NCI-H774 (cell line): ENCODE measurements around the gene AGAP1.

Source experiments
- DNase-seq: peaks from one replicate; lab custom pipeline; 2025; lab: John Stamatoyannopoulos, UW

Gene AGAP1

GRCh38 chr2:235870515-235870914 lies 376.7 kb downstream of the AGAP1 start:
- no peak for DNase-seq

- no peak for DNase-seq
Measured at GRCh38 chr2:235876099-235876679, 382.3 kb downstream of the AGAP1 start.

- no peak for DNase-seq
Measured at GRCh38 chr2:235877275-235877802, 383.5 kb downstream of the AGAP1 start.

DNA sequence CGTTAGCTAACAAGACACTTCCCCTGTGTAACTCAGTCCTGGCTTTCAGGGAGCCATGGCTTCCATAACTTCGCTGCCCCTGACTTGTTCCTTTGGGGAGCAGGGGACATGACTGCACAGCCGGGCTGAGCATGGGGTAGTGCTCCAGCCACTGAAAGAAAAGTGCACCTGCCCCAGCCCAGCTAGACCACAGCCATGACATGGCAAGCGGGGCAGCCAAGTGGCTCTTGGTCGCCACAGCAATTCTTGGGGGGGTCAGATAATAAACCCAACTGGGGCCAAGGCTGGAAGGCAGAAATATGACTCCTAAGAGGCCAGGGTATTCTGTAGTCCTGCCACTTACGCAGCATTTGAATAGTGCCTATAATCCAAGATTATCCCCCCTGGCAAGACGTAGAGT lies 385.3 kb downstream of the AGAP1 start:
- DNase-seq: no peak

DNA sequence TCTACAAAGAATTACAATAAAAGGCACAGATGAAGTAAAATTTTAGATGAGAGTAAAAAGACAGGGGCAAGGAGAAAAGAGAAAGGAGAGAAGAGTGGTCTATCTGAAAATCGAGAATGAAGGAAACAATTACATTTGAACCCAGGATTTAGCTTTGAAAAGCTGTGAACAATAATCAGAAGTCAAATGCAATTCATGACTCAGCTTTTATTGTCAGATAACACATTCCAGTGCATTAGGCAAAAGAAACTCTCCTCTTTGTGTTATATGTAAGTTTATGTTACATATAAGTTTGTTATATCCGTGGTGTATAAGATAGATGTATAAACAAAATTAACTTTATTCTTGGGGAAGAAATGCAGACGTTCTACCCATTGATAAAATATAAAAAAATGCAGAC lies 389.8 kb downstream of the AGAP1 start:
- DNase-seq: no peak

DNA sequence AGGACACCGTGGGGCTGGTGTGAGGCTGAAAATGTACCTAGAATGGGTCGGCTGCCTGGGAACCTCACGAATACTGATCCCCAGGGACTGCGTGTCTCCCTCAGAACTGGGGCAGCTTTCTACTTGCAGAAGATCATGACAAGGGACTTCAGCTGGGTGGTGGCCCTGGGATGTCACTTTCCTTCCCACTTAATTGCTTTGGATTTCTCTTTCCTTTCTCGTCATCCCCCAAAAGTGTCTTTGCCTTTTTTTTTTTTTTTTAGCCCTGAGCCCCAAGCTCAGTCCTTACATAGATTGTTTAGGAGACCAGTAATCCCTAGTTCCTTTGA lies 395.4 kb downstream of the AGAP1 start:
- no peak for DNase-seq

DNA sequence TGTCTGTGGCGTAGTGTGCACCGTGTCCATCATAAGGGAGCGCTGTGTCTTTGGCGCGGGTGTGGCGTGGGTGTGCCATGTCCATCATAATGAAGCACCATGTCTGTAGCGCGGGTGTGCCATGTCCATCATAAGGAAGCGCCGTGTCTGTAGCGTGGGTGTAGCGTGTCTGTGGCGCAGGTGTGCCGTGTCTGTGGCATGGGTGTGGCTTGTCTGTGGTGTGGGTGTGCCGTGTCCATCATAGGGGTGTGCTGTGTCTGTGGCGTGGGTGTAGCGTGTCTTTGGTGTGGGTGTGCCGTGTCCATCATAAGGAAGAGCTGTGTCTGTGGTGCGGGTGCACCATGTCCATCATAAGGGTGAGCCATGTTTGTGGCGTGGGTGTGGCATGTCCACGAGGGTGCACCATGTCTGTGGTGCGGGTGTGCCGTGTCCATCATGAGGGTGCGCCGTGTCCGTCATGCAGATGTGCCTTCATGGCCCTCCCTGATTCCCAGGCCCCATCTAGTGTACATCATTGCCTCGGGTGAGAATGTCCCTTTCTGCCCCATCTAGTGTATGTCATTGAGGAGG lies 399.4 kb downstream of the AGAP1 start:
- no peak for DNase-seq

DNA sequence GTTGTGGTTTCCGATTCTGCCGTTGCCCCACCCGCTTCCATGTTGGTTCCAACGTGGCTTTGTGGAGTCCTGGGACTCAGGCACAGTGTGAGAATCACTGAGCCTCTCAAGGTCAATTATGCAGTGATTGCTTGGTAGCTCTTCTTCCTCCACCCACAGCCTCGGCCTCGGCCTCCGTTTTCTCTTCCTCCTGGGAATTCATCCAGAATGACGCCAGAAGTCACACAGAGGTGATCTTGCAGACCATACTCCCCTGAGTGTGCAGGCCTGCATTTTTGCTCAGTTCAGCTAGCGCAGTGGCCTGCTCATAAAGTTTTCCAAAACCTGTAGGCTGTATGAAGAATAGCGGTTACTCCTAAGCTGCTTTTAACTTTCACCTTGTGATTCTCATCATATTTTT lies 401.0 kb downstream of the AGAP1 start:
- no peak for DNase-seq

DNA sequence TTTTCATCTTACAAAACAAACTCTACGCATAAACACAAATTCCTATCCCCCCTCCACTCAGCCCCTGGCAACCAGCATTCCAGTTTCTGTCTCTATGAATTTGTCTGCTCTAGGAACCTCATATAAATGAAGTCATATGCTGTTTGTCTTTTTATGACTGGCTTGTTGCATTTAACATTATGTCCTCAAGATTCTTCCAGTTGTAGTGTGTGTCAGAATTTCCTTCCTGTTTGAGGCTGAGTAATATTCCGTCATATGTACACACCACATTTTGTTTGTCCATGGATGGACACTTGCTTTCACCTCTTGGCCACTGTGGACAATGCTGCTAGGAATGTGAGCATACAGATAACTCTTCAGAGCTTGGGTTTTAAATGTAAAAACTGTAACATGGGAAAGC lies 402.2 kb downstream of the AGAP1 start:
- DNase-seq: no peak

GRCh38 chr2:235897992-235898391 lies 404.1 kb downstream of the AGAP1 start:
- no peak for DNase-seq

DNA sequence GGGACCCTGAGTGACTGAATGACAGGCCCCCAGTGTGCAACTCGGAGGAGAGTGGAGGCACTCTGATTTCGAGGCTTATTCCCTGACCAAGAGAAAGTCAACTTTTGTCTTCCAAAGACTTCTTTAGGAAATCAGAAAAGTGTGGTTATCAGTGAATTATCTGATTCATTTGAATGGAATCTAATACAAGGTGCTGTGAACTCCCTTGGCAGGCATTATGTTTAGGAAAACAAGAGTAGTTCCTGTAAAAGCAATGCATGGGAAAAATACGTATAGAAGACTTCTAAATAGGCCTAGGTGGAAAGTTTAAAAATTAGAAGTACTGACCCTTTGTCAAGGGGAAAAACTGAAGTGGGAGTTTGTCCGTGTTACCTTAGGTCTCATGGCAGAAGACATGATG lies 404.9 kb downstream of the AGAP1 start:
- no peak for DNase-seq

DNA sequence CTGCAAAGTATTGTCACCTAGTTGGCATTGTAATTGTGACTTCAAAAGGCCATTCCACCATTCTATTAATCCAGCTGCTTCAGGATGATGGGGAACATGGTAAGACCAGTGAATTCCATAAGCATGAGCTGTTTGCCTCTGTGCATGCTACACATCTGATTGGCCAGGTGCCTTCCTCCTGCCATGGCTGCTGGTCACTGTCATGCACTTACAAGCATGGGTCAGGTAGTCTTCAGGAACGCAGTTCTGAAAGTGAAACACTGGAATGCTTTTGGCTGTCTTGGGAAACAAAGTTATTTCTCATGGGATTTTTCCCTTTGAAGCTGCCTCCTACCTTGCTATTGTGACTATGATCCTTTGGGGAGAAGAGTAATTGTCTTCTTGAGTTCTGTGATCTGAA lies 406.8 kb downstream of the AGAP1 start:
- no peak for DNase-seq

GRCh38 chr2:235901243-235901642 lies 407.4 kb downstream of the AGAP1 start:
- no peak for DNase-seq

GRCh38 chr2:235903782-235904584 lies 410.1 kb downstream of the AGAP1 start:
- DNase-seq: no peak

DNA sequence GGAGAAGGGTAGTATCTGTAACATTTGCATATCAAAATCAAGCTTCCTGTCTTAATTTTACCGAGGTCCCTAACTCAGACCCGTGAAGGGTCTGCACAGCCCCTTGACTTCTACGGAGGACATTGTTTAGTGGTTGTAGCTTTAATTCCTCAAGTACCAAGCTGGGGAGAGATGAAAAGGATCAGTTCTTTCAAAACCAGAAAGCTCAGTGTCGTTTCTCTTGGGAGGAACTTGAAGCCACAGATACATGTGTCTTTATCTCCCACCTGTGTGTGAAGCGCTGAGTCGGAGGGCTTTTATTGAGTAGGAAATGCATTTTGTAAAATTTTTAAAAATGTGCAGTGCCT lies 410.7 kb downstream of the AGAP1 start:
- DNase-seq: no peak

DNA sequence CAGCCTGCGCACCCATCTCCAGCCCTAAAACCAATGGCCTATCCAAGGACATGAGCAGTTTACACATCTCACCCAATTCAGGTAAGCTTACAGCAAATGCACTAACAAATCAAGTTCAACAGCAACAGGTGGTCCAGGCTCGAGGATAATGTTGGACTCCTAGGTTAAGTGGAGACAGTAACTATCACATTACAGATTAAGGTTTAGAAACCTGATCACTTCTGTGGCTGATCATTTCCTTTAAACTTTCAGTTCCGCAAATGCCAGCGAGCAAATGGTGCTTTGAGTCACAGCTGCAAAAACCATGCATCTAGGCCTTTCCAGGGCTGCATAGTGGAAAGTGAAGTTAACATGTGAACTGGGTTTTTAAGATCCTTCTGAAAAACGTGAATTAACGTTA lies 415.0 kb downstream of the AGAP1 start:
- DNase-seq: no peak

DNA sequence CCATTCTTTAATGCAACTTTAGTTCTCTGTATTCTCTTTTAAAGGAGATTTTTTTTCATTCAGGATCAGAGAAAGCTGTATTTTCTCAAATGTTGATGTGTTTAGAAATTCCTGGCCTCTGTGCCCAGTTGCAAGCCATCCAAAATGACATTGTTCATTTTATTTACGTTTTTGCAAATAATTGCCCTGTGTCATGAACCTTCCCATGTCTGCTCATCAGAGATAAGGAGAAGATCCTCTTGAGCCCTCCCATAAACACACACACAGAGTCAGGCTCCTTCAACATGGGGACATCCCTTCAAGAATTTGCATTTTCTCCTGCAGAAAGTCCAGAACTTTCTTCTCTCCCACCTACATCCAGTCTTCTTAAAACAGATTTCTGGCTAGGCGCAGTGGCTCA lies 415.5 kb downstream of the AGAP1 start:
- no peak for DNase-seq

GRCh38 chr2:235910067-235910466 lies 416.2 kb downstream of the AGAP1 start:
- DNase-seq: no peak

GRCh38 chr2:235911125-235911524 lies 417.3 kb downstream of the AGAP1 start:
- DNase-seq: no peak

DNA sequence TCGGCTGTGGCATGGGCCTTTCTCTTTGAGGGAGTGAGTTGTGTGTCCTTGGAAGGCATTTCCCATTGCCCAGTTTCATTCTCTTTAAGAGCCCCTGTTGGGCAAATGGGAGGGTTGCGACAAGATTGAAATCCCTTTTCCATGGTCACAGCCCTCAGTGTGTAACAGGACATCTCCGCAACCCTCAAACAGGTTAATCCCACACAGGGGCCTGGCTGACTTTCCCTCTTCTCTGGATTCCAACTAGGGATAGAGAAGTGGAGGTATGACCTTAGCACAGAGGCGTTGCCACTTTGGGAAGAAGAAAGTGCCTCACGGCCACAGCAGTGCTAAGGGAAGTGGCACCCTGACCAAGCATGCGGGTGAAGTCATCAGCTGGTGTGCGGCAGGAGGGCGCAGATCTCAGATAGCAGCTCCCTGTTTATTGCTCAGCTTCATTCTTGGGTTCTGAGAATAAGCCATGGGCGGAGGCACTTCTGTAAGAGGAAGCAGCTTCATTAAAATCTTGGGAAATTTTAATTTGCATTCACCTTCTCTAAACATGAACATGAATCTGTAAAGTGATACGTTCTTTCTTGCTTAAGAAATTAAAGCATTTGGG lies 417.9 kb downstream of the AGAP1 start:
- no peak for DNase-seq

DNA sequence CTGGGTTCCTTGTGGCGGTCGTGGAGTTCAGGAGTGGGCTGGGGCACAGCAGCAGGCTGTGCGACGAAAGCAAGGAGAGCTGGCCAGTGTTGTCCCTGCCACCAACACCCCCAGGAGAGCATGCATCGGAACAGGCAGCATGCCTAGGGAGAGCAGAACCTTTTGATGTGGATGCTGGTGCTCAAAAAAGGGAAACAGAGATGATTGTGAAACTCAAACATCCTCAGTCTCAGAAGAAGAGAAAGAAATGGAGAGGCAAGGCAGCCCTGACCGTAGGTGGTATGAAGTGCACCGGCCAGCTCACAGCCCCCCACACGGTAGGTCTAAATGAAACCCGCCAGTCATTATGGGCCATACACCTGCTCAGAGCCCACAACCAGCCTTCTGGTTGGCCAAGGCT lies 420.9 kb downstream of the AGAP1 start:
- DNase-seq: no peak

GRCh38 chr2:235917506-235917905 lies 423.7 kb downstream of the AGAP1 start:
- DNase-seq: no peak

DNA sequence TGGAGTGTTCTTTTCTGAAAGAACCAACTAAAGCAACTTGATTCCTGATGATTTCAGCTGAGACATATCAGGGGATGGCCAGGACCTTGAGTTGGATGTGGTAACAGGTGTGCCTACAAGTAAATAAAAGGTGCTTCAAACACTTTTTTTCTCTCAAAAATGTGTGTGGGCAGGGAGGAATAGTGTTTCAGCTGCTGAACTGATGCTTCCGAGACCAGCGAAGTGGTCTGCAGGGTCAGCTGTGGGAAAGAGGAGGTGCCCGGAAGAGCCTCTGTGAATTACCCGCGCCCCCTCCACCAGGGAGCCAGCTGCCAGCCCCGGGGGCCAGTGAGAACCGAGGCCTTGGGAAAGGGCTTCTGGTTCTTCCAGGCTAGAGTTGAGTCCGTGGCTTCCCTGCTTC lies 425.0 kb downstream of the AGAP1 start:
- DNase-seq: no peak
